Motor neuron (in vitro differentiated cells): ENCODE results near the gene NAALADL2. TPM values are rescaled to one million over a fixed set of nuclear protein-coding genes. Genes with fewer than 3 reads are reported as not detected.
"Not testable (repeated sequence)": the region's sequence is repeated elsewhere in the genome, so short reads cannot be mapped to it uniquely, and the experiment has no call there.

Source experiments
- ATAC-seq, 8 experiments: fragments of 200-7000 bp; cut with Tn5 transposase; replicated peaks in 6 of 8; 2 replicates each; pipeline ENCODE4 v1.8.0; 2021; ENCODE audit warnings: mild to moderate bottlenecking in 8 of 8, moderate library complexity in 8 of 8
- H3K27ac ChIP-seq, 2 donors: fragments of 250-450 bp; sonication (Bioruptor Pico); 2 replicates each; pipeline ENCODE4 v1.9.0; 2021; ENCODE audit warnings: antibody characterized with exemption in 2 of 2, mild to moderate bottlenecking in 2 of 2, moderate library complexity in 1 of 2
- H3K4me1 ChIP-seq, 2 donors: fragments of 250-450 bp; sonication (Bioruptor Pico); replicated peaks in 1 of 2; 2 replicates each; pipeline ENCODE4 v1.6.1; 2021; ENCODE audit warnings: antibody characterized with exemption in 2 of 2, mild to moderate bottlenecking in 2 of 2, moderate library complexity in 1 of 2
- H3K4me3 ChIP-seq, 5 donors: fragments of 250-450 bp; sonication (Bioruptor Pico); 2 replicates each; pipeline ENCODE4 v1.9.0; 2021; ENCODE audit warnings: antibody characterized with exemption in 5 of 5, mild to moderate bottlenecking in 5 of 5, moderate library complexity in 4 of 5
- WGBS, 10 experiments: fragments of 450-650 bp; shearing (Covaris generic); methylation state at CpG; one replicate each; pipeline ENCODE4 v1.0.0; 2022; 5-methylcytosine and 5-hydroxymethylcytosine counted together
- in situ Hi-C, 9 experiments: fragments of 400-800 bp; cut with MboI; loops; one replicate each; pipeline ENCODE4 v1.15.0; 2021; ENCODE audit warnings: low sequenced_read_pairs in 9 of 9, low pct_unique_long_range_greater_than_20kb in 2 of 9; ENCODE audit not compliant: unreplicated experiment in 9 of 9
- total RNA-seq, 8 experiments: library from RNA; unstranded; fragments of 300-600 nt; gene quantifications; 2 replicates each; pipeline versions ENCODE4 v1.2.3 to v1.2.4, GENCODE V29; 2022

Gene NAALADL2
- total RNA-seq, 8 experiments from 2014 or later = 1.1 to 5.4 (median 2.0) TPM

DNA sequence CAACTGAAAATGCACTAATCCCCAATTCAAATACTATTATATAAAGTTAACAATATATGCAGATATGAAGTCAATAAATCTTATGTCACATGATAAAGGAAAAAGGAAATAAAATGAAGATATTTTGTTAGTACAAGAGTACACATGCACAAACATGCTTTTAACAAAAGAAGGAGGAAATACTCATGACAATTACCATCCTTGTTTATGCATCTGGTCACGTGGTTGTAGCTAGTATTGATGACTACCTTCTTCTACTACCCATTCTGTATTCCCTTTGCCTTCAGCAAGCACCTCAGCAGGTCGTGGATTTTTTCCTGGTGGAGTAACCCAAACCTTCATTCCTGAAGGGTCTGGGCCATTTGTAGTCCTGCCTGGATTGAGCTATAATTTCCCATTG, 669.6 kb downstream of the NAALADL2 start:
- H3K4me3 ChIP-seq, in situ Hi-C loops, H3K4me1 ChIP-seq, ATAC-seq, H3K27ac ChIP-seq: not testable (repeated sequence)
- 0 to 100% (median 50%) methylated on average over 1 to 2 of the region's 2 CpGs; no CpG with 5 or more reads in 3 of the 10 experiments for WGBS, 10 experiments

DNA sequence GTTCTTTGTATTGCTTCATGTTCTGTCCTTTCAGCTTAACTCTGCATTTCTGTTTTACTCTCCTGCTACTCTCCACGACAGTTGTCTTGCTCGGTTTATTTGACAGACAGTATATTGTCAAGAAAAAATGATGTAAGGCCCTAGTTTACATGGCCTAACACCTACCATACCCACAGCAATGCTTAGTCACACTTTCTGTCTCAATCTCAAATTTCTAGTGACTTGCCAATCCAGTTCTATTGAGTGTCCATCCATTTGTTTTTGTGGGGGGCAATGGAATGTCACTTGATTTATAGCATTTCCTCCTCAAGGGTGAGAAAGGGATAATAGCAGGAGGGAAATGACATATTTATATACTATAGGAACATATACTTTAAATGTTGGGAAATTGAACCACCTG, 676.2 kb downstream of the NAALADL2 start:
- WGBS, 10 experiments = 34 to 100% (median 88%) methylated on average over 1 to 2 of the region's 2 CpGs; no CpG with 5 or more reads in 3 of the 10 experiments
- in situ Hi-C loops = no loop called here
- ATAC-seq = no peak
- Histone ChIP-seq H3K4me3 (no peak overlapping the region), H3K4me1 (no peaks in the 10 kb centered on the region), H3K27ac (no peak overlapping the region)

DNA sequence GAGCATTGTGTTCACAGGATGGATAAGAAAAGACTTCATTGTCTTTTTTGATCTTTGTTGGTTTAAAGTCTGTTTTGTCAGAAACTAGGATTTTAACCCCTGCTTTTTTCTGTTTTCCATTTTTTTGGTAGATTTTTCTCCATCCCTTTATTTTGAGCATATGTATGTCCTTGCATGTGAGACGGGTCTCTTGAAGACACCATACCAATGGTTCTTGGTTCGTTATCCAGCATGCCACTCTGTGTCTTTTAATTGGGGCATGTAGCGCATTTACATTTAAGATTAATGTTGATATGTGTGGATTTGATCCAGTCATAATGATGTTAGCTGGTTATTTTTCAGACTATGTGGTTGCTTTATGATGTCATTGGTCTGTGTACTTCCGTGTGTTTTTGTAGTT, 687.0 kb downstream of the NAALADL2 start:
- in situ Hi-C loops = no loop called here
- no peak for ATAC-seq
- WGBS, 10 experiments = 38 to 100% (median 79%) methylated on average over 1 to 4 of the region's 4 CpGs; no CpG with 5 or more reads in 1 of the 10 experiments
- Histone ChIP-seq H3K27ac (no peak overlapping the region), H3K4me3 (no peak overlapping the region), H3K4me1 (no peaks in the 10 kb centered on the region)

- H3K27ac ChIP-seq = no peak overlapping the region
- in situ Hi-C loops = no loop called here
- H3K4me1 ChIP-seq = no peaks in the 10 kb centered on the region
- ATAC-seq = no peak
- 14 to 100% (median 80%) methylated on average over 1 of the region's 1 CpG; no CpG with 5 or more reads in 1 of the 10 experiments for WGBS, 10 experiments
- no peak overlapping the region for H3K4me3 ChIP-seq
Observed at GRCh38 chr3:175552929-175553328, 693.8 kb downstream of the NAALADL2 start.

DNA sequence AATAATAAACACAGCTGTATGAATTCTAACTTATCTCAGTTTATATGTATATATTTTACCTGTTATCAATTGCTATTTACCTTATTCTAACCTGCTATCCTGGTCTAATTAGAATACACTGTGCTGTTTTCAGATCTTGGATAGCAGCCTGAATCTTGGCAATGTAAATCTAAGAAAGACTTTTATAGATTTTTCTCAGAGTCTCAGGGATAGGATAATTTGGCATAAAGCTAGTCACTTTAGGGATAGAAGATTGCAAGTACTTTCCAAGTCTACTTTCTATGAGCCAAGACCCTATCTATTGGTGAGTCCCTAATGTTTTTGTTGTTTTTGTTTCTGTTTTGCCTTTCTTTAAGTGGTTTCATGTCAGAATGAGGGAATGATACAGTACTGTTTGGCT, 695.7 kb downstream of the NAALADL2 start:
- no peak for ATAC-seq
- H3K4me3 ChIP-seq = no peak overlapping the region
- in situ Hi-C loops = no loop called here
- no peaks in the 10 kb centered on the region for H3K4me1 ChIP-seq
- no peak overlapping the region for H3K27ac ChIP-seq

DNA sequence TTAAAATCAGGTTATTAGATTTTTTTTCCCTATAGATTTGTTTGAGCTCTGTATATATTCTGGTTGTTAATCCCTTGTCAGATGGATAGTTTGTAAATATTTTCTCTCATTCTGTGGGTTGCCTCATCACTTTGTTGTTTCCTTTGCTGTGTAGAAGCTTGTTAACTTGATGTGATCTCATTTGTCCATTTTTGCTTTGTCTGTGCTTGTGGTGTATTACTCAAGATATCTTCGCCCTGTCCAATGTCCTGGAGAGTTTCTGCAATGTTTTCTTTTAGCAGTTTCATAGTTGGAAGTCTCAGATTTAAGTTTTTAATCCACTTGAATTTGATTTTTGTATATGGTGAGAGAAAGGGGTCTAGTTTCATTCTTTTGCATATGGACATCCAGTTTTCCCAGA, 699.1 kb downstream of the NAALADL2 start:
- H3K4me3 ChIP-seq = no peak overlapping the region
- ATAC-seq = no peak
- 20 to 100% (median 62%) methylated on average over 1 of the region's 1 CpG; no CpG with 5 or more reads in 2 of the 10 experiments for WGBS, 10 experiments
- in situ Hi-C loops = no loop called here
- no peak overlapping the region for H3K27ac ChIP-seq
- H3K4me1 ChIP-seq = peaks cover 0 to under 1% of the 10 kb centered on the region in 2 donors

DNA sequence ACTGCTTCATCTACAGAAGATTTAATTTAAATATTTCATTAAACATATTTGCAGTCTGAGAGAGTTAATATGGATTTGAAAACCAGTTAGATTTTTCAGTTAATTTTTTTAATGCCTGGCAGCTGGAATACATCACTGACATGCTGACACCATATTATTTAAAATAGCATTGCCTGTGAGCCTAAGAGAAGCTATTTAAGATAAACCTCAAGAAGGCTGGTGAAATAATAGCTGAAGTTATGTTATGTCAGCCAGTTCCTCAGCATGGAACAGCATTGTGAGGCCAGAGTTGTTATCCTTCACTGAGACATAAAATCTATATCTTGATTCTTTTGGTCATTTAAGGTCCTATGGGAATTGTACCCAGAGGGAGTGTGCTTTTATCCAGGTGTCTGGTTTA, 705.2 kb downstream of the NAALADL2 start:
- H3K27ac ChIP-seq = no peak overlapping the region
- in situ Hi-C loops = no loop called here
- H3K4me1 ChIP-seq = peaks cover 2 to 12% of the 10 kb centered on the region in 2 donors
- no peak overlapping the region for H3K4me3 ChIP-seq
- ATAC-seq = peak in 5 of 8 experiments; percentile 57 to 84 (median 59)

GRCh38 chr3:175571096-175571495, 712.0 kb downstream of the NAALADL2 start:
- in situ Hi-C loops = no loop called here
- no peak for ATAC-seq
- Histone ChIP-seq H3K27ac (no peak overlapping the region), H3K4me3 (no peak overlapping the region), H3K4me1 (peaks cover 0 to 4% of the 10 kb centered on the region in 2 donors)

DNA sequence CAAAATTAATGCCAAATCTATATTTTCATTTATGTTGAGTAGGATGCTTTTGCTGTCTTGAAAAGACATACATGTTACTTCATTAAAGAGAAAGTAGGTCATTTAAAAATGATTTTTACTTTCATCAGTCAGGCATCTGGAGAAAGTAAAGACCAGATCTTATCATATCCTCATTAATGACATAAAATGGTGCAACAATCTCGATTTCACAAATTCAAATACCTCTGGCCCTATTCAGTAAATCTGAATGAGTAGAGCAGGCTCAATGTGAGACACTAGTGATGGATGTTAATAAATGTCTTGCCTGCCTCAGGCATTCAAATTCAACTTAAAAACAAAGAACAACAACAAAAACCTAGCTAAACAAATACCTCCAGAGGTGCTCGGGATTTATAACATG, 714.1 kb downstream of the NAALADL2 start:
- H3K27ac ChIP-seq = no peak overlapping the region
- no peak overlapping the region for H3K4me3 ChIP-seq
- ATAC-seq = no peak

DNA sequence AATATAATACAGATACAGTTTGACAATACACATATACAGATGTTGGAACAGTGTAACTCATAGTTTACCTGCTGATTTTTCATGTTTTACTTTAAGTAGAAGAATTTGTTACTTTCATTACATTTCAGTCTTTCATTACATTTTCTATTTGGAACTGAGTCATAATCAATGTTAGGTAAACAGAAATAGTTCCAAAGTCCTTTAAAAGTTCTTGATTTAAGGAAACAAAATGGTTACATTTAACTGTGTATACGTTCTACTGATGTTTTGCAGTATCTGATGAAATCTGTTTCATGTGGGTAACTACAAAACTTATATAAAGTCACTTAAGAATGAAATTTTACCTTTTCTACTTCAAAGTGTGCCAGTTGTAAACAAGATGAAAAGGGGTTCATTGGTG, 721.2 kb downstream of the NAALADL2 start:
- Histone ChIP-seq H3K4me1 (peaks cover 0 to 13% of the 10 kb centered on the region in 2 donors), H3K4me3 (no peak overlapping the region), H3K27ac (no peak overlapping the region)
- in situ Hi-C loops = no loop called here
- WGBS, 10 experiments = 0 to 100% (median 55%) methylated on average over 1 of the region's 1 CpG; no CpG with 5 or more reads in 1 of the 10 experiments
- no peak for ATAC-seq

More for the DNA sequence above, 714.1 kb downstream of the NAALADL2 start:
- in situ Hi-C loops = no loop called here
- 33 to 100% (median 64%) methylated on average over 1 to 2 of the region's 2 CpGs; no CpG with 5 or more reads in 2 of the 10 experiments for WGBS, 10 experiments
- H3K4me1 ChIP-seq = peaks cover 0 to 8% of the 10 kb centered on the region in 2 donors

DNA sequence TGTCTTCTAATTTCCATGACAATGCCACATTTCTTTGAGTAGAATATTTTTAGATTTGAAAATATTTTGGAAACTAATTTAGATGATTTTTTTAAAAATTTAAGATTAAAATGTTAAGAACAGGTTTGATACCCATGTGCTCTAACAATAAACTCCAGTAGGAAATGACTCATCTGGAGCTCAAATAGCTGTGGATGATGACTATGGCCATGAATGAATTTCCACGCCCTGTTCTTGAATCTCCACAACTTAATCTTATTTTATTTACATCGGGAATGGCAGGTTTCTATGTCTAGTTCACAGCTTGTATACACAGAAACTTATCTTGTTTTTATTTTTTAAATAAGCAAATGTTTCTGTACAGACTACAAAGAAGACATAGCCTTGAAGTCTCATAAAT, 726.8 kb downstream of the NAALADL2 start:
- Histone ChIP-seq H3K27ac (no peak overlapping the region), H3K4me1 (peaks cover 0 to 3% of the 10 kb centered on the region in 2 donors), H3K4me3 (no peak overlapping the region)
- 0 to 100% (median 92%) methylated on average over 1 to 2 of the region's 2 CpGs; no CpG with 5 or more reads in 1 of the 10 experiments for WGBS, 10 experiments
- in situ Hi-C loops = no loop called here
- peak in 2 of 8 experiments; percentile 59 to 70 for ATAC-seq

- Histone ChIP-seq H3K4me3 (no peak overlapping the region), H3K27ac (no peak overlapping the region), H3K4me1 (peaks cover 0 to 4% of the 10 kb centered on the region in 2 donors)
- WGBS, 10 experiments = 46 to 94% (median 81%) methylated on average over 1 to 3 of the region's 3 CpGs; no CpG with 5 or more reads in 1 of the 10 experiments
- in situ Hi-C loops = no loop called here
- ATAC-seq = peak in 2 of 8 experiments; percentile 11 to 31
Observed at GRCh38 chr3:175590745-175591144, 731.6 kb downstream of the NAALADL2 start.

- Histone ChIP-seq H3K4me1 (peaks cover 0 to 4% of the 10 kb centered on the region in 2 donors), H3K27ac (no peak overlapping the region), H3K4me3 (no peak overlapping the region)
- in situ Hi-C loops = no loop called here
- WGBS, 10 experiments = 100% methylated on average over 1 of the region's 1 CpG; no CpG with 5 or more reads in 5 of the 10 experiments
- ATAC-seq = no peak
Observed at GRCh38 chr3:175591375-175591774, 732.2 kb downstream of the NAALADL2 start.

DNA sequence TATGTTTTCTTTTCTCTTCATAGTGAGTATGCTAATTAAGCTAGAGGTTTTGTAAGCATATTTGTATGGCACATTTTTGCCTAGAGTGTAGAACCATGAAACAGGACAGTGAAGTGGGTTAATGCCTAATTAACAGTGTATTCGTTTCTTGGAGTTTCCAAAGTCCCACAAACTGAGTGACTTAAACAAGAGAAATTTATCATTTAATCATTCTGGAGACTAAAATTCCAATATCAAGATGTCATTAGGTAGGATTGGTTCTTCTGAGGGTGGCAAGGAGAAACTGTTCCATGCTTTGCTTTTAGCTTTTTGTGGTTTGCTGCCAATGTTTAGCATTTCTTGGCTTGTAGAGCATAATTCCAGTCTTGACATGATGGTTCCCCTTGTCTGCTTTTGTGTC, 734.2 kb downstream of the NAALADL2 start:
- peaks cover 0 to 4% of the 10 kb centered on the region in 2 donors for H3K4me1 ChIP-seq
- H3K4me3 ChIP-seq = no peak overlapping the region
- in situ Hi-C loops = no loop called here
- 0 to 100% (median 83%) methylated on average over 1 of the region's 1 CpG; no CpG with 5 or more reads in 4 of the 10 experiments for WGBS, 10 experiments
- H3K27ac ChIP-seq = no peak overlapping the region
- no peak for ATAC-seq
